NCI-H2171 (cell line): ENCODE results near the gene DDR1.
"Not testable (repeated sequence)": the region's sequence is repeated elsewhere in the genome, so short reads cannot be mapped to it uniquely, and the experiment has no call there.

Source experiments
- DNase-seq: peaks from one replicate; lab custom pipeline; 2025; lab: John Stamatoyannopoulos, UW

DDR1 gene

GRCh38 chr6:30854285-30855040 is 29.9 kb upstream of the DDR1 start:
- no peak for DNase-seq

GRCh38 chr6:30855429-30856075 is 28.8 kb upstream of the DDR1 start:
- DNase-seq: no peak

DNA sequence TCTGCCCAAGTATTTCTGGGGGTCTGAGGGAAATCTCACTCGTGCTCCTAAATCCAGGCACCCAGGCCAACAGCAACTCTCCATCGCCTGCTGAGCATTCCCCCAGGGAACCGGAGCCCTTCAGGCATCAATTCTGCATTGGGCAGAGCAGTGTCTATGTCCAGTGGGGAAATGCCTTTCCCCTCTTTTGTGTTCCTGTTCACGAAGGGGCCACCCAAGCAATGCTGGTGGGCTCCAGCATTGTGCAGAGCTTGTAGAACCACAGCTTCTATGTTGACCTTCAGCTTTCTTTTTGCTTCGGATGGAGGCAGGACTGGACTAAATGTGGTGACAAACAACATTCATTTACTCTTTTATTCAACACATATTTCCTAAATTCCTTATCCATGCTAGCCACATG is 27.2 kb upstream of the DDR1 start:
- DNase-seq: no peak

DNA sequence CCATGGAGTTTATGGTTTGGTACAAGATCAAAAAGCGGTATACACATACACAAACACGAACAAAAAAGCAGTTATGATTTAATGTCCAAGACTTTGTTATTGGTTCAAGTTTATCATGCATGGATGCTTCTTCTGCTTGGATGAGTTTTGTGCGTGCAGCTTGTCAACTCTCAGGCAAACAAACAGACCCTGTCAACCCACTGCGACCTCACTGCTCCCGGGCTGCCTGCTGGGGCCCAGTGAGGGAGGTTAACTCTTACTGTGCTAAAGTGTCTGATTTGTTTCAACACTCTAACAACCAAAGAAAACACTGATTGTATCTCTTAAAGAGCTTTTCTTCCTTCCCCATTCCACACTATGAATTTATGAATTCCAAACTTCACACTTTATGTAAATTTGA is 26.8 kb upstream of the DDR1 start:
- DNase-seq: peak; percentile 33

- DNase-seq: not testable (repeated sequence)
These were observed 24.6 kb upstream of the DDR1 start for GRCh38 chr6:30859726-30860125.

DNA sequence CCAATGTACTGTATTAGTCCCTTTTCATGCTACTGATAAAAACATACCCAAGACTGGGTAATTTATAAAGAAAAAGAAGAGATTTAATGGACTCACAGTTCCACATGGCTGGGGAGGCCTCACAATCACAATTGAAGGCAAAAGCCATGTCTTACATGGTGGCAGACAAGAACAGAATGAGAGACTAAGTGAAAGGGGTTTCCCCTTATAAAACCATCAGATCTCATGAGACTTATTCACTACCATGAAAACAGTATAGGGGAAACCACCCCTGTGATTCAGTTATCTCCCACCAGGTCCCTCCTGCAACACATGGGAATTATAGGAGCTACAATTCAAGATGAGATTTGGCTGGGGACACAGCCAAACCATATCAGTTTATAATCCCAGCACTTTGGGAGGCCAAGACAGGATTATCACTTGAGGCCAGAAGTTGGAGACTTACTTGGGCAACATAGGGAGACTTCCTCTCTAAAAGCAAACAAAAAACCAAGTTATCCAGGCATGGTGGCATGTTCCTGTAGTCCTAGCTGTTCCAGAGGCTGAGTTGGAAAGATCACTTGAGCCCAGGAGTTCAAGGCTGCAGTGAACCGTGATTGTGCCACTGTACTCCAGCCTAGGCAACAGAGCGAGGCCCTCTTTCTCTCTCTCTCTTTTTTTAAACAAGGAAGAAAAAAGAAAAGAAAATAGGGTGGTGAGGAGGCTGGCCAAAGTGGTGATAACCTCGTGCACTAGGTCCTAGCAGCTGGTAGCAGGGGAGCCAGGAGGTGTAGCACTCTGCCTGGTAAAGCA is 22.9 kb upstream of the DDR1 start:
- DNase-seq: no peak

DNA sequence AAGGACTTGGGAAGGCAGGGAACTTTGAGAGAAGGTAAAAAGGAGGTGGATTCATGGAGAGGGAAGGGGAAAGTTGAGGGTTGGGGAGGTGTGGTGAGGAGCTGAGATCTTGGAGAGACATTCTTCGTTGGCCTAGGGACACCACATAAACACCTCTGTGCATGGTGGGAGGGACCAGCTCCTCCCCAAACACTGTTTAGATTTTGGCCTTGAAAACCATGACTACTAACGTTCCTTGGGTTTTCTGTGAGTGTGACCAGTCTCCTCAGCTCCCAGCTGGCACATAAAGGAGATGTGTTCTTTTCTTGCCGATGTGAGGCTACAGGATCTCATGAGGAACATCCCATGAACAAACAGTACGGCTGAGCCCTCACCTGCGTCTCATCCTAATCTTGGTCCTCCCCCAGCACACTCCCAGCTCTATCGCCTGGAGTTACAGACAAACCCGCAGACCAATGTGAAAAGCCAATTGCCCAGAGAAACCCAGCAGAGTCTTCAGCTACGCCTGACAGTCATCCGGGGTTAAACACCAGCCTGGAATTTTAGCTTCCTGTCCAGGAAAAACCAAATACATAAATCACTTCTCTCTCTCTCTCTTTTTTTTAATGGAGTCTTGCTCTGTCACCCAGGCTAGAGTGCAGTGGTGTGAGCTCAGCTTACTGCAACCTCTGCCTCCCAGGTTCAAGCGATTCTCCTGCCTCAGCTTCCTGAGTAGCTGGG is 22.0 kb upstream of the DDR1 start:
- no peak for DNase-seq

- DNase-seq: no peak
These were observed 20.0 kb upstream of the DDR1 start for GRCh38 chr6:30864325-30864724.

DNA sequence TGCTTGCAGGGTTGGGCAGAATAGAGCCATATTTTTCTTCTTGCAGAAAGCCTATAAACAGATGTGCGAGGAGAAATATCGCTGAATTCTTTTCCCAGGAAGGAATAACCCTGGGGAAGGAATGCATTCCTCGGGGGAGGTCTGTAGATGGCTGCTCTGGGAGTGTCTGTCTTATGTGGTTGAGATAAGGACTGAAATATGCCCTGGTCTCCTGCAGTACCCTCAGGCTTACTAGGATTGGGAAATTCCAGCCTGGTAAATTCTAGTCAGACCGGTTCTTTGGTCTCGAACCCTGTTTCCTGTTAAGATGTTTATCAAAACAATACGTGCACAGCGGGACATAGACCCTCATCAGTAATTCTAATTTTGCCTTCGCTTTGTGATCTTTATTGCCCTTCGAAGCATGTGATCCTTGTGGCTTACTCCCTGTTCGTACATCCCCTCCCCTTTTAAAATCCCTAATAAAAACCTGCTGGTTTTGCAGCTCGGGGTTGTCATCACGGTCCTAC is 15.0 kb upstream of the DDR1 start:
- DNase-seq: not testable (repeated sequence)

DNA sequence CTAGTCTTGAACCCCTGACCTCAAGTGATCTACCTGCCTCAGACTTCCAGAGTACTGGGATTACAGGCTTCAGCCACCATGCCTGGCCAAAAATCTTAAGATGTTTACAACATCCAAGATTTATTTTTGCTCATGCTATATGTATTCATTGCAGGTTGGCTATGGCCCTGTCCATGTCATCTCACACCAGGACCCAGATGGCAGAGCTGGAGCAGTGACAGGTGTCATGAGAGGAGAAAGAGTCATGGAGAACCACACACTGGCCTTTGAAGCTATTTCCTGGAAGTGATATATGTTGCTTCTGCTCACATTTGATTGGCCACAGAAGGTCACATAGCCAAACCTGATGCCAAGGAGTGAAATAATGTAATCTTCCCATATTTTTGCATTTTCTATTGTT is 13.8 kb upstream of the DDR1 start:
- no peak for DNase-seq

GRCh38 chr6:30871592-30872183 is 12.6 kb upstream of the DDR1 start:
- DNase-seq: no peak

GRCh38 chr6:30873137-30873640 is 11.1 kb upstream of the DDR1 start:
- no peak for DNase-seq

GRCh38 chr6:30873795-30874194 is 10.5 kb upstream of the DDR1 start:
- not testable (repeated sequence) for DNase-seq

GRCh38 chr6:30875244-30876038 is 8.9 kb upstream of the DDR1 start:
- peak; percentile 41 for DNase-seq

- no peak for DNase-seq
These were observed 8.1 kb upstream of the DDR1 start for GRCh38 chr6:30876039-30876730.

DNA sequence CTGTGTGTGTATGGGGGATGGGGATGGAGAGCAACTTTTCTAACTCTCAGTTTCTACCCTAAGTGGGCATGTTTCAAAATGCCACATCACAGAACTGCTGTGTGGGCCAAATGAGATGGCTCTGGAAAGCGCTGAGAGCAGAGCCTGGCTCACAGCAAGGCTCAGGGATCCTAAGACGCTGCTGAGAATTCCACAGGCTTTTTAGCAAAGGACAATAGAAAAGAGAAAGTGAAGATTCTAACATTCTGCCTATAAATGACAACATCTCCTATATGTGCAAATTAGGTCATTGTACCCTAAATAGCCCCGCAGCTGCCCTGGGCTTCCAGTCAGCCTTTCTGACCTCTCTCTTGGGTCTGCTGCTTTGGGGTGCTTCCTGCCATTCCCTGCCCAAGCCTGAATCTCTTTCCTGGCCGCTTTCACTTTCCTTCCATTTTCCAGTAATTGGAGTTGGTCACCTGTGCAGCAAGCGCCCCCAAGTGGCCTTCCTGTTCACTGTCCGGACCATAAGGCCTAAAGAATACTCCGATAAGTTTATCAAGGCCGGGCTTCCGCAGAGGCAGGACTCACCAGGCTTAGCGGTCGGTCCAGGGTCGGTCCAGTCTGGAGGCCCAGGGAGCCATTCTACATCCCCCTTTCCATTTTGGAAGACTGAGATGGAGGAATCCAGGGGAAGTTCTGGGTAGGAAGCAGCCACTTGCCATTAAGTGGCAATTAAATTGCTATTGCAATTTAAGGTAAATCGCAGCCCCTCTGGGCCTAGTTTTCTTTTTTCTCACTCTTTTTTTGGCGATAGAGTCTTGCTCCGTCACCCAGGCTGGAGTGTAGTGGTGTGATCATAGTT is 6.7 kb upstream of the DDR1 start:
- peak; percentile 53 for DNase-seq

- DNase-seq: no peak
These were observed 4.5 kb upstream of the DDR1 start for GRCh38 chr6:30879684-30880427.

DNA sequence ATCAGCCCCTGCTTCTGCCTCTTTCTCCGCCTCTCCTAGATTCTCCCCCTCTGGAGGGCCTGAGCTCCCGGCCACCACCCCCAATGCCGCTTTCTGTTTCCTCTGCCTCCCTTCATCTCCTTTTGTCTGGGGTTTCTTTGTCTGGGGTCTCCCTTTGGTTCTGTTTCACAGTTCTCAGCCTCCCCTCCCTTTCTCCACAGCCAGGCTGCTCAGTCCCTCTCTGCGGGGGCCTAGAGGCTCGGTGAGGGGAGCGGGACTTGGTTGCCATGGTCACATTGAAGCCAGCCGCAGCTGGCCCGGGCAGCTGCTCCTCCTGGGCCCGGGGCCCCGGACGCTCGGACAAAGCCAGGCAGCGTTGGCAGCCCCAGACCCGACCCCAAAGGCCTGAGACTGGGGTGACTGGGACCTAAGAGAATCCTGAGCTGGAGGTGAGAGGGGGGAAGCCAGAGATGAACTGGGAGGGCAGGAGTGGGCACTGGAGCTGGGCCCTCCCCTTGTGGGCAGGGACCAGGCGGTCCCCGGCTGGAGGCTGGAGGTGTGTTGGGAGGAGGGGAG is 3.5 kb upstream of the DDR1 start:
- DNase-seq: no peak
